Neural progenitor cell (in vitro differentiated cells): ENCODE results near the gene PAX5. TPM values are rescaled to one million over a fixed set of nuclear protein-coding genes. Genes with fewer than 3 reads are reported as not detected.

Experiments
- DNase-seq: peaks from one replicate; pipeline ENCODE4 v3.0.0-alpha.2; 2016; ENCODE audit warnings: low spot score
- H2AFZ ChIP-seq: fragments of 200-600 bp; sonication (generic); replicated peaks from 2 replicates; pipeline ENCODE4 v1.6.1; 2016; ENCODE audit warnings: antibody characterized with exemption
- H3F3A ChIP-seq: fragments of 200-600 bp; sonication (generic); 2 replicates; pipeline ENCODE4 v1.6.1; 2016; ENCODE audit warnings: antibody characterized with exemption, low read depth
- H3K27ac ChIP-seq: fragments of 200-600 bp; sonication (generic); 2 replicates; pipeline ENCODE4 v1.5.1; 2016; ENCODE audit warnings: mild to moderate bottlenecking
- H3K27me3 ChIP-seq: fragments of 200-600 bp; sonication (generic); 2 replicates; pipeline ENCODE4 v1.6.1; 2016; ENCODE audit warnings: mild to moderate bottlenecking, moderate library complexity
- H3K36me3 ChIP-seq: fragments of 200-600 bp; sonication (generic); 2 replicates; pipeline ENCODE4 v1.5.1; 2016
- H3K4me1 ChIP-seq: fragments of 200-600 bp; sonication (generic); 2 replicates; pipeline ENCODE4 v1.6.1; 2016; ENCODE audit warnings: mixed run types
- H3K4me2 ChIP-seq: fragments of 200-600 bp; sonication (generic); 2 replicates; pipeline ENCODE4 v1.6.1; 2016
- H3K4me3 ChIP-seq: fragments of 200-600 bp; sonication (generic); 2 replicates; pipeline ENCODE4 v1.5.1; 2016
- H3K79me2 ChIP-seq: fragments of 200-600 bp; sonication (generic); 2 replicates; pipeline ENCODE4 v1.6.1; 2016; ENCODE audit warnings: low read depth
- H3K9ac ChIP-seq: fragments of 200-600 bp; sonication (generic); 2 replicates; pipeline ENCODE4 v1.6.1; 2016
- H3K9me3 ChIP-seq: fragments of 200-600 bp; sonication (generic); 2 replicates; pipeline ENCODE4 v1.5.1; 2016; ENCODE audit warnings: low read depth
- H4K20me1 ChIP-seq: fragments of 200-600 bp; sonication (generic); 2 replicates; pipeline ENCODE4 v1.6.1; 2016; ENCODE audit warnings: low read depth
- H3K27ac Mint-ChIP-seq: 3 replicates; pipeline ENCODE4 v1.8.0; 2021; ENCODE audit warnings: mixed read lengths
- H3K27me3 Mint-ChIP-seq: 2 replicates; pipeline ENCODE4 v1.8.0; 2022; ENCODE audit warnings: low read depth, mild to moderate bottlenecking, inconsistent platforms, moderate library complexity, mixed read lengths; ENCODE audit not compliant: insufficient read depth
- H3K36me3 Mint-ChIP-seq: 3 replicates; pipeline ENCODE4 v1.8.0; 2021; ENCODE audit warnings: mixed read lengths
- H3K4me1 Mint-ChIP-seq: 3 replicates; pipeline ENCODE4 v1.8.0; 2021; ENCODE audit warnings: mixed read lengths
- H3K4me3 Mint-ChIP-seq: 3 replicates; pipeline ENCODE4 v1.8.0; 2021; ENCODE audit warnings: mild to moderate bottlenecking, moderate library complexity, mixed read lengths
- H3K9me3 Mint-ChIP-seq: 3 replicates; pipeline ENCODE4 v1.8.0; 2020; ENCODE audit warnings: mixed read lengths
- CTCF ChIP-seq: fragments of 200-600 bp; sonication (generic); IDR thresholded peaks from 2 replicates; pipeline ENCODE4 v1.5.1; 2017; ENCODE audit warnings: antibody characterized with exemption, mild to moderate bottlenecking
- EZH2 ChIP-seq: fragments of 200-600 bp; sonication (generic); IDR thresholded peaks from 2 replicates; pipeline ENCODE4 v1.6.1; 2017; ENCODE audit warnings: antibody characterized with exemption, mild to moderate bottlenecking, moderate library complexity
- EZH2phosphoT487 ChIP-seq: fragments of 200-600 bp; sonication (generic); IDR thresholded peaks from 2 replicates; pipeline ENCODE4 v1.6.1; 2017; ENCODE audit warnings: antibody characterized with exemption
- total RNA-seq: library from RNA; depleted of rRNA; stranded (reverse); fragments of >200 nt; gene quantifications from 2 replicates; pipeline ENCODE4 v1.2.3, GENCODE V29; 2015; ENCODE audit warnings: low replicate concordance

Gene PAX5
- total RNA-seq, 1 donor from 2014 or later: not detected

DNA sequence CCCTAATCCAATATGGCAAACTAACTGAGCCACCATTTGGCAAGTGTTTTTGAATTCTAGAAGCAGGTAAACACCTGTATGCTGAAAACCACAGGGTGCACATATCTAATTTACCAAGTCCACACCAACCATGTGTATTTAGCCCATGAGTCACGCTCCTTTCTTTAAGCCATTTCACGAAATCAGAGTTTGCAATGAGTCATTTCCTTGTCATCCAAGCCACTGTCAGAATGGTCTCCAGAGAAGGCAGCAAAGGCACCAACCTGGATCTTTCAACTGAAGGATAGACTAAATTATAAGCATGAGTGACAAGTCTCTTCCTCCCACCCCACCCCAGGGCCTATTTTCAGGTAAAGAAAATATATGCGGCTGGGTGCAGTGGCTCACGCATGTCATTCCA is 110.0 kb downstream of the PAX5 start:
- TF ChIP-seq CTCF (no peak), EZH2 (no peak), EZH2phosphoT487 (no peak)
- no peak overlapping the region for H3K4me3 ChIP-seq
- no peaks in the 10 kb centered on the region for H3K27me3 ChIP-seq
- H3K9me3 ChIP-seq: no peaks in the 10 kb centered on the region
- Mint-ChIP-seq H3K4me1 (no peaks in the 10 kb centered on the region), H3K27ac (no peak overlapping the region), H3K4me3 (no peak overlapping the region), H3K9me3 (no peaks in the 10 kb centered on the region), H3K27me3 (peaks cover 3% of the 10 kb centered on the region), H3K36me3 (peaks cover 16% of the 10 kb centered on the region)
- H3K9ac ChIP-seq: no peak overlapping the region
- H4K20me1 ChIP-seq: no peaks in the 10 kb centered on the region
- H3F3A ChIP-seq: no peaks in the 10 kb centered on the region
- H3K27ac ChIP-seq: no peak overlapping the region
- no peak overlapping the region for H2AFZ ChIP-seq
- H3K79me2 ChIP-seq: no peaks in the 10 kb centered on the region
- no peaks in the 10 kb centered on the region for H3K36me3 ChIP-seq
- no peaks in the 10 kb centered on the region for H3K4me1 ChIP-seq
- no peak for DNase-seq
- no peak overlapping the region for H3K4me2 ChIP-seq

- no peaks in the 10 kb centered on the region for H3K4me1 ChIP-seq
- H3K27me3 Mint-ChIP-seq: peaks cover 5% of the 10 kb centered on the region
- no peak overlapping the region for H3K9ac ChIP-seq
- no peaks in the 10 kb centered on the region for H3K79me2 ChIP-seq
- no peak overlapping the region for H3K4me3 Mint-ChIP-seq
- H3K36me3 Mint-ChIP-seq: peaks cover 21% of the 10 kb centered on the region
- H3K36me3 ChIP-seq: no peaks in the 10 kb centered on the region
- no peaks in the 10 kb centered on the region for H4K20me1 ChIP-seq
- no peaks in the 10 kb centered on the region for H3K9me3 Mint-ChIP-seq
- H3K27ac ChIP-seq: no peak overlapping the region
- H3K4me3 ChIP-seq: no peak overlapping the region
- H3K4me2 ChIP-seq: no peak overlapping the region
- H3K9me3 ChIP-seq: no peaks in the 10 kb centered on the region
- no peaks in the 10 kb centered on the region for H3K27me3 ChIP-seq
- no peak for DNase-seq
- H3K27ac Mint-ChIP-seq: peak overlapping the region; percentile 21
- H2AFZ ChIP-seq: no peak overlapping the region
- no peaks in the 10 kb centered on the region for H3K4me1 Mint-ChIP-seq
- H3F3A ChIP-seq: no peaks in the 10 kb centered on the region
- TF ChIP-seq EZH2 (no peak), CTCF (no peak), EZH2phosphoT487 (no peak)
Measured at GRCh38 chr9:36923025-36923625, 110.9 kb downstream of the PAX5 start.

DNA sequence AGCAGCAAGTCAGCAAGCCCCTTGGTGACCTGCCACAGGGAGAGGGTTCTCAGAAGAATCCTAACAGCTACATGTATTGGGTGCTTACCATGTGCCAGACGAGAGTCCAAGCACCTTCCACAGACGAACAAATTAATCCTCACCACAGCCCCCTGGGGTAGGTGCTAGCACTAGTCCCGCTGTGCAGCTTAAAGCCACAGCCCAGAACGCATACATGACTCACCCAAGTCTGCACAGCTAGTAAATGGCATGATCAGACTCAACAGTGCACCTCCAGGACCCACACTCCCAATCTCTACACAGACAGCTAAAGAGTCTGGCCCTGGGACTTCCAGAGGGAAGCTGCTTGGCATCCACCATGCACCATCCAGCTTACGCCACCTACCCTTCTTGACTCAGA is 111.5 kb downstream of the PAX5 start:
- Histone ChIP-seq H3K4me3 (no peak overlapping the region), H3K27ac (no peak overlapping the region), H3K27me3 (no peaks in the 10 kb centered on the region), H3K4me1 (no peaks in the 10 kb centered on the region), H3K4me2 (no peak overlapping the region), H3K9me3 (no peaks in the 10 kb centered on the region), H3K79me2 (no peaks in the 10 kb centered on the region), H4K20me1 (no peaks in the 10 kb centered on the region), H2AFZ (no peak overlapping the region), H3F3A (no peaks in the 10 kb centered on the region), H3K36me3 (no peaks in the 10 kb centered on the region), H3K9ac (no peak overlapping the region)
- H3K4me1 Mint-ChIP-seq: no peaks in the 10 kb centered on the region
- H3K36me3 Mint-ChIP-seq: peaks cover 25% of the 10 kb centered on the region
- no peak overlapping the region for H3K4me3 Mint-ChIP-seq
- H3K9me3 Mint-ChIP-seq: peaks cover 3% of the 10 kb centered on the region
- peaks cover 5% of the 10 kb centered on the region for H3K27me3 Mint-ChIP-seq
- TF ChIP-seq EZH2phosphoT487 (no peak), CTCF (no peak), EZH2 (no peak)
- DNase-seq: no peak
- H3K27ac Mint-ChIP-seq: no peak overlapping the region
